ENCODE results near the gene CPEB2. TPM values are rescaled to one million over a fixed set of nuclear protein-coding genes. Genes with fewer than 3 reads are reported as not detected.

The CPEB2 gene
- total RNA-seq, 2 experiments from 2014 or later, result 2.2 to 6.6 TPM

DNA sequence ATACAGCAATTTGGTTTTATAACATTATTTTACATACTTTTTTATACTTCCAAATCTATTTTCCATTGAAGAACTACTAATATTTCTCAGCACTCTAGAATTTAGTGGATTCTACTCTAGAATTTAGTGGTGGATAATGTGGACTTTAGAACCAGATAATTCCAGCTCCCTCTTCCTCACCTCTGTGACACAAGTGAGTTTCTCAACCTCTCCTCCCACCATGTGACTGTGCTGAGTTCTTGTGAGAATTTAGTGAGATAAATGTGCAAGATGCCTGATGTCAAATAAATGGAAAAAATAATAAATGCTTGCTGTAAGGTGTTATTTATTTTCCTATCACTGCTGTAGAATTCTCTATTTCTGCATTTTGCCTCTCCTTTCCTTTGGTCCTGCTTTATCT is 107.3 kb downstream of the CPEB2 start:
- BruUV-seq (replicated peaks), result no TSS peak
- H2AFZ ChIP-seq (ENCODE audit: low read length), result no peak overlapping the region
- H3K4me1 ChIP-seq (ENCODE audit: insufficient read depth, low read length, poor library complexity, severe bottlenecking), result no peaks in the 10 kb centered on the region
- DNase-seq (ENCODE audit: low spot score), result no peak
- intact Hi-C loops (cut with micrococcal nuclease; ENCODE audit: unreplicated experiment), result no loop called here
- POLR2A ChIA-PET, result no interaction called here
- TF ChIP-seq EZH2phosphoT487 (IDR thresholded peaks at IDR 0.05; ENCODE audit: borderline replicate concordance, low read depth, low read length), result no peak
- no peaks in the 10 kb centered on the region for H3K9me3 ChIP-seq (ENCODE audit: low read length)
- H3K4me3 ChIP-seq (ENCODE audit: low read depth, low read length, poor library complexity, severe bottlenecking), result no peak overlapping the region
- no peaks in the 10 kb centered on the region for H4K20me1 ChIP-seq (ENCODE audit: insufficient read depth, low read length)
- H3K79me2 ChIP-seq (ENCODE audit: insufficient read depth, low read depth, low read length), result no peaks in the 10 kb centered on the region
- H3K36me3 ChIP-seq (ENCODE audit: insufficient read depth, low read length), result no peaks in the 10 kb centered on the region
- CTCF ChIA-PET (ENCODE audit: unreplicated experiment), result no interaction called here
- no peaks in the 10 kb centered on the region for H3K9me2 ChIP-seq (ENCODE audit: insufficient read depth, low read length)
- no peak overlapping the region for H3K4me2 ChIP-seq (ENCODE audit: low read length)
- H3K27ac ChIP-seq (ENCODE audit: low read depth, low read length, poor library complexity, severe bottlenecking), result no peak overlapping the region

- no peaks in the 10 kb centered on the region for H3K9me3 ChIP-seq (ENCODE audit: low read length)
- ChIA-PET POLR2A (interaction anchor here (0.6 kb wide), 1 partner anchor 589 kb away, joined by 3 read pairs; no protein-coding TSS in a partner anchor), CTCF (ENCODE audit: unreplicated experiment) (no interaction called here)
- TF ChIP-seq EZH2phosphoT487 (IDR thresholded peaks at IDR 0.05; ENCODE audit: borderline replicate concordance, low read depth, low read length), result no peak
- TF ChIP-seq, protein P1, sequence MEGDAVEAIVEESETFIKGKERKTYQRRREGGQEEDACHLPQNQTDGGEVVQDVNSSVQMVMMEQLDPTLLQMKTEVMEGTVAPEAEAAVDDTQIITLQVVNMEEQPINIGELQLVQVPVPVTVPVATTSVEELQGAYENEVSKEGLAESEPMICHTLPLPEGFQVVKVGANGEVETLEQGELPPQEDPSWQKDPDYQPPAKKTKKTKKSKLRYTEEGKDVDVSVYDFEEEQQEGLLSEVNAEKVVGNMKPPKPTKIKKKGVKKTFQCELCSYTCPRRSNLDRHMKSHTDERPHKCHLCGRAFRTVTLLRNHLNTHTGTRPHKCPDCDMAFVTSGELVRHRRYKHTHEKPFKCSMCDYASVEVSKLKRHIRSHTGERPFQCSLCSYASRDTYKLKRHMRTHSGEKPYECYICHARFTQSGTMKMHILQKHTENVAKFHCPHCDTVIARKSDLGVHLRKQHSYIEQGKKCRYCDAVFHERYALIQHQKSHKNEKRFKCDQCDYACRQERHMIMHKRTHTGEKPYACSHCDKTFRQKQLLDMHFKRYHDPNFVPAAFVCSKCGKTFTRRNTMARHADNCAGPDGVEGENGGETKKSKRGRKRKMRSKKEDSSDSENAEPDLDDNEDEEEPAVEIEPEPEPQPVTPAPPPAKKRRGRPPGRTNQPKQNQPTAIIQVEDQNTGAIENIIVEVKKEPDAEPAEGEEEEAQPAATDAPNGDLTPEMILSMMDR (conservative IDR thresholded peaks at IDR 0.05; ENCODE audit: low read length), result no peak
- BruUV-seq (replicated peaks), result no TSS peak
- H3K79me2 ChIP-seq (ENCODE audit: insufficient read depth, low read depth, low read length), result no peaks in the 10 kb centered on the region
- no peaks in the 10 kb centered on the region for H3K4me1 ChIP-seq (ENCODE audit: insufficient read depth, low read length, poor library complexity, severe bottlenecking)
- no peak overlapping the region for H3K4me3 ChIP-seq (ENCODE audit: low read depth, low read length, poor library complexity, severe bottlenecking)
- no peaks in the 10 kb centered on the region for H3K9me2 ChIP-seq (ENCODE audit: insufficient read depth, low read length)
- intact Hi-C loops (cut with micrococcal nuclease; ENCODE audit: unreplicated experiment), result no loop called here
- DNase-seq (ENCODE audit: low spot score), result no peak
- H3K27ac ChIP-seq (ENCODE audit: low read depth, low read length, poor library complexity, severe bottlenecking), result no peak overlapping the region
- H3K4me2 ChIP-seq (ENCODE audit: low read length), result no peak overlapping the region
- no peaks in the 10 kb centered on the region for H3K36me3 ChIP-seq (ENCODE audit: insufficient read depth, low read length)
- H4K20me1 ChIP-seq (ENCODE audit: insufficient read depth, low read length), result no peaks in the 10 kb centered on the region
- no peak overlapping the region for H2AFZ ChIP-seq (ENCODE audit: low read length)
Measured at GRCh38 chr4:15110120-15110571, 107.9 kb downstream of the CPEB2 start.

DNA sequence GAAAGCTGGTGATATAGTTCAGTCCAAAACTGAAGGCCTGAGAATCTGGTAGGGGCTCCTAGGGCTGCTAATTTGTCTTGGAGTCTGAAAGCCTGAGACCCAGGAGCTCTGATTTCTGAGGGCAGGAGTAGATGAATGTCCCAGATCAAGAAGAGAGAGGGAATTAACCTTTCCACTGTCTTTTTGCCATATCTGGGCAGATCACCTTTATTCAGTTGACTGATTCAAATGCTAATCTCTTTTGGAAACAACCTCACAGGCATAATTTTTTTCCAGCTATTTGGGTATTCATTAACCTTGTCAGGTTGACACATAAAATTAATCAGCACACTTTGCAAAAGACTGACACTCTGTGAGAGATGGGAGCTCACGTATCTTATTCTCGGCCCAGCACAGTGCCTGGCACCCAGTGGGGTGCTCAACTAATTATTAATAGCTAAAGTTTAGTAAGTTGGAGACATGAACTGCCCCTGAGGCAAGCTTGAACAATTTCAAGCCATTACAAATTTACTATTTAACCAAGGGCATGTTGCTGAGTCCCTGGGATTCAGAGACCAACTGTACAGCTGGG is 114.3 kb downstream of the CPEB2 start:
- TF ChIP-seq EZH2phosphoT487 (IDR thresholded peaks at IDR 0.05; ENCODE audit: borderline replicate concordance, low read depth, low read length), result no peak
- TF ChIP-seq, protein P1 (conservative IDR thresholded peaks at IDR 0.05; ENCODE audit: low read length), result no peak
- ChIA-PET CTCF (ENCODE audit: unreplicated experiment) (no interaction called here), POLR2A (interaction anchor here (0.6 kb wide), 1 partner anchor 584 kb away, joined by 4 read pairs; no protein-coding TSS in a partner anchor)
- H3K79me2 ChIP-seq (ENCODE audit: insufficient read depth, low read depth, low read length), result no peaks in the 10 kb centered on the region
- H3K27ac ChIP-seq (ENCODE audit: low read depth, low read length, poor library complexity, severe bottlenecking), result no peak overlapping the region
- no peaks in the 10 kb centered on the region for H3K9me2 ChIP-seq (ENCODE audit: insufficient read depth, low read length)
- no peaks in the 10 kb centered on the region for H3K36me3 ChIP-seq (ENCODE audit: insufficient read depth, low read length)
- intact Hi-C loops (cut with micrococcal nuclease; ENCODE audit: unreplicated experiment), result no loop called here
- BruUV-seq (replicated peaks), result no TSS peak
- no peaks in the 10 kb centered on the region for H4K20me1 ChIP-seq (ENCODE audit: insufficient read depth, low read length)
- no peak overlapping the region for H2AFZ ChIP-seq (ENCODE audit: low read length)
- no peaks in the 10 kb centered on the region for H3K4me1 ChIP-seq (ENCODE audit: insufficient read depth, low read length, poor library complexity, severe bottlenecking)
- H3K4me2 ChIP-seq (ENCODE audit: low read length), result no peak overlapping the region
- no peak overlapping the region for H3K4me3 ChIP-seq (ENCODE audit: low read depth, low read length, poor library complexity, severe bottlenecking)
- DNase-seq (ENCODE audit: low spot score), result no peak
- no peaks in the 10 kb centered on the region for H3K9me3 ChIP-seq (ENCODE audit: low read length)

Data from OCI-LY7 (cell line).